Suprapubic skin (tissue), 4 donors: ENCODE measurements around the gene ANKRD13B. TPM values are rescaled to one million over a fixed set of nuclear protein-coding genes. Genes with fewer than 3 reads are reported as not detected.

Experiments used
- DNase-seq, 2 donors: peaks; one replicate each; pipeline ENCODE4 v3.0.0-alpha.2; 2019; ENCODE audit warnings: low spot score in 2 of 2
- H3K27ac ChIP-seq: fragments of 200-600 bp; sonication (generic); one replicate; pipeline ENCODE4 v1.5.1; 2019
- H3K27me3 ChIP-seq: fragments of 200-600 bp; sonication (generic); one replicate; pipeline ENCODE4 v1.5.1; 2019
- H3K36me3 ChIP-seq: fragments of 200-600 bp; sonication (generic); one replicate; pipeline ENCODE4 v1.5.1; 2019
- H3K4me1 ChIP-seq: fragments of 200-600 bp; sonication (generic); one replicate; pipeline ENCODE4 v1.5.1; 2019
- H3K4me3 ChIP-seq: fragments of 200-600 bp; sonication (generic); one replicate; pipeline ENCODE4 v1.5.1; 2019; ENCODE audit warnings: mild to moderate bottlenecking
- H3K9me3 ChIP-seq: fragments of 200-600 bp; sonication (generic); one replicate; pipeline ENCODE4 v1.5.1; 2019
- EP300 ChIP-seq: sonication (generic); formaldehyde crosslinking; IDR thresholded peaks from one replicate; pipeline ENCODE4 v1.6.1; 2017; ENCODE audit warnings: antibody characterized with exemption
- POLR2A ChIP-seq, 2 donors: fragments of 450-650 bp; IDR thresholded peaks; one replicate each; pipeline ENCODE4 v1.6.1; 2017; ENCODE audit warnings: antibody characterized with exemption in 2 of 2, mild to moderate bottlenecking in 2 of 2, moderate library complexity in 2 of 2
- POLR2AphosphoS5 ChIP-seq, 3 donors: sonication (generic); formaldehyde crosslinking; IDR thresholded peaks; one replicate each; pipeline ENCODE4 v1.6.1; 2017; ENCODE audit warnings: antibody characterized with exemption in 3 of 3
- WGBS: methylation state at CpG from one replicate; pipeline ENCODE4 v1.1.5; 2018; 5-methylcytosine and 5-hydroxymethylcytosine counted together
- total RNA-seq, 4 donors: library from RNA; depleted of rRNA; stranded (reverse); fragments of >200 nt; gene quantifications; one replicate each; pipeline ENCODE4 v1.1.0, GENCODE V29; 2016
- TF ChIP-seq, protein P1 (sequence below), 2 donors: fragments of 200-600 bp in 1 of 2; fragments of 450-650 bp in 1 of 2; sonication (generic) in 1 of 2; IDR thresholded peaks; one replicate each; pipeline ENCODE4 v1.5.1; 2016 to 2019; ENCODE audit warnings: antibody characterized with exemption in 2 of 2, mild to moderate bottlenecking in 1 of 2, moderate library complexity in 1 of 2

ANKRD13B gene
- total RNA-seq, 4 donors from 2014 or later: 9.0 to 16.5 (median 10.8) TPM

DNA sequence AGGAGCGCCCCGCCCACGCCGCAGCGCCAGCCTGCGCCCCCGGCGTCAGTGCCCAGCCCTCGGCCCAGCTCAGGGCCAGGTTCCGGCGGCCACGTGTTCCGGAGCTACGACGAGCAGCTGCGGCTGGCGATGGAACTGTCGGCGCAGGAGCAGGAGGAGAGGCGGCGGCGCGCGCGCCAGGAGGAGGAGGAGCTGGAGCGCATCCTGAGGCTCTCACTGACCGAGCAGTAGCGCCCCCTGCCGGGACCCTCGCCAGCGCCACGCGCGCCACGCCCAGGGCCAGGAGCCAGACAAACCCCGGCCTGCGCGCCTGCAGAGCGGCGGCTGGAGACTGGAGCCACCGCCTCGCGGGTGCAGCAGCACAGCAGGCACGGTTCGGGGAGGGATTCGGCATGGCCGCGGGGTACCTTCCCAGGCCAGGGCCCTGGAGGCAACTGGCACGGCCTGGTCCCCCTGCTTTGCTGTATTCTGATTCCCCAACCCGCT is 20.5 kb downstream of the ANKRD13B start:
- DNase-seq: peak; percentile 96
- no peaks in the 10 kb centered on the region for H3K36me3 ChIP-seq
- peak overlapping the region; percentile 32 for H3K4me3 ChIP-seq
- H3K9me3 ChIP-seq: no peaks in the 10 kb centered on the region
- TF ChIP-seq POLR2AphosphoS5 (IDR thresholded peaks at IDR 0.05) (peak in 1 of 3 donors; percentile 73), EP300 (no peak), POLR2A (IDR thresholded peaks at IDR 0.05) (no peak)
- TF ChIP-seq, protein P1, sequence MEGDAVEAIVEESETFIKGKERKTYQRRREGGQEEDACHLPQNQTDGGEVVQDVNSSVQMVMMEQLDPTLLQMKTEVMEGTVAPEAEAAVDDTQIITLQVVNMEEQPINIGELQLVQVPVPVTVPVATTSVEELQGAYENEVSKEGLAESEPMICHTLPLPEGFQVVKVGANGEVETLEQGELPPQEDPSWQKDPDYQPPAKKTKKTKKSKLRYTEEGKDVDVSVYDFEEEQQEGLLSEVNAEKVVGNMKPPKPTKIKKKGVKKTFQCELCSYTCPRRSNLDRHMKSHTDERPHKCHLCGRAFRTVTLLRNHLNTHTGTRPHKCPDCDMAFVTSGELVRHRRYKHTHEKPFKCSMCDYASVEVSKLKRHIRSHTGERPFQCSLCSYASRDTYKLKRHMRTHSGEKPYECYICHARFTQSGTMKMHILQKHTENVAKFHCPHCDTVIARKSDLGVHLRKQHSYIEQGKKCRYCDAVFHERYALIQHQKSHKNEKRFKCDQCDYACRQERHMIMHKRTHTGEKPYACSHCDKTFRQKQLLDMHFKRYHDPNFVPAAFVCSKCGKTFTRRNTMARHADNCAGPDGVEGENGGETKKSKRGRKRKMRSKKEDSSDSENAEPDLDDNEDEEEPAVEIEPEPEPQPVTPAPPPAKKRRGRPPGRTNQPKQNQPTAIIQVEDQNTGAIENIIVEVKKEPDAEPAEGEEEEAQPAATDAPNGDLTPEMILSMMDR (IDR thresholded peaks at IDR 0.05): peak; percentile 72 to 93
- H3K27me3 ChIP-seq: peaks cover 6% of the 10 kb centered on the region
- peaks cover 55% of the 10 kb centered on the region for H3K4me1 ChIP-seq
- no peak overlapping the region for H3K27ac ChIP-seq
- WGBS: no CpG with 5 or more reads among the region's 50 CpGs

DNA sequence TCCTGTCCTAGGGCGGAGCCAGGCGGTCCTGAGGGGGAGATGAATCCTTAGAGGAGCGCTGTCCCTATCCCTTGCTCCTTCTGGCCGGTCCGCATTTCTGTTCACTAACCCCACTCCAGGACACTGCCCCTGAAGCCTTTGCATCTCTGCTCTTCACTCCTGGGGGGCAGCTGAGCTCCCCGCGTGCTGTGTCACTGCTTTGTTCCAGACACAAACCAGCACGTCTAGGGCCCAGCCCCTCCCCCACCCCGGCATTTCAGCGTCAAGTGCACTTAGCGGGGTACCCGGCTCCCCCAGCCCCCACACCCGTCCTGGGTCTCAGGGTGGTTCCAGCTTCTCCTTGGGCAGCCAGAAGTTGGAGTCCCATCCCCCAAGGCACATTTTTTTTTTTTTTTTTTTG is 20.9 kb downstream of the ANKRD13B start:
- Histone ChIP-seq H3K27me3 (peaks cover 6% of the 10 kb centered on the region), H3K36me3 (no peaks in the 10 kb centered on the region), H3K27ac (no peak overlapping the region), H3K9me3 (no peaks in the 10 kb centered on the region), H3K4me3 (peak overlapping the region; percentile 32), H3K4me1 (peaks cover 56% of the 10 kb centered on the region)
- no peak for TF ChIP-seq POLR2A (IDR thresholded peaks at IDR 0.05)
- 19% methylated on average over 13 of the region's 13 CpGs for WGBS
- DNase-seq: peak in 1 of 2 donors; percentile 73

DNA sequence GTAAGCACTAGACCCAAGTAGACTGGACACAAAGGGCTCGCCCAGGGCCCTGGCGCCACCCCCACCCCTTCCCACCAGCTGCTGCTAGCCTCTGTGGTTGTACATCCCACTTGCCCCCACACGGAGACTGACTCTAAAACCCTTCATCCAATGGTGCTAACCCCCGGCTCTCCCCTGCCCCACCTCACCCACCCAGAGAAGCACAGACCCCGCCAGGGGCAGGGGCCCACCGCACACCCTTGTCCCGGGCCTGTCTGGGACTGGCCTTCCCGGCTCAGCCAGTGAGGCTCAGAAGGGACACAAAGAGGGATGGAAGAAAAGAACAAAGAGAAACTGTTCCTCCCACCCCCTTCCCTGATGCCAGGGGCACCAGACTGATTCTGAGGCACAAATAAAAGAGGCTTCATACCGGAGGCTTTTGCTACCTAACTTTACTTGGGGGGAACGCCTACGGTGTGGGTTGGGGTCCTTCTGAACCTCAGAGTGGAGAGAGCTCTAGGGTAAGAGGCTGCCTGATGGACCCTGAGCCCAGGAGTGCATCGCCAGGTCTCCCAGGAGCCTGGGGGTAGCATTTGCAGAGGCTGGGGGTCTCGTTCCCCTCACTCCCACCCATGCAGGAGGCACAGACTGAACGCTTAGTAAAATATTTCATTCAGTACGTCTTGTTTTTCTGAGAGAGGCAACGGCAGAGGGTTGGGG is 21.6 kb downstream of the ANKRD13B start:
- Histone ChIP-seq H3K27ac (no peak overlapping the region), H3K9me3 (no peaks in the 10 kb centered on the region), H3K4me1 (peaks cover 56% of the 10 kb centered on the region), H3K4me3 (peak overlapping the region; percentile 42), H3K36me3 (no peaks in the 10 kb centered on the region), H3K27me3 (peaks cover 6% of the 10 kb centered on the region)
- DNase-seq: peak in 1 of 2 donors; percentile 66
- TF ChIP-seq, protein P1 (IDR thresholded peaks at IDR 0.05): no peak
- no peak for TF ChIP-seq POLR2AphosphoS5 (IDR thresholded peaks at IDR 0.05)
- TF ChIP-seq EP300: no peak
- no peak for TF ChIP-seq POLR2A (IDR thresholded peaks at IDR 0.05)
- 56% methylated on average over 16 of the region's 16 CpGs for WGBS

DNA sequence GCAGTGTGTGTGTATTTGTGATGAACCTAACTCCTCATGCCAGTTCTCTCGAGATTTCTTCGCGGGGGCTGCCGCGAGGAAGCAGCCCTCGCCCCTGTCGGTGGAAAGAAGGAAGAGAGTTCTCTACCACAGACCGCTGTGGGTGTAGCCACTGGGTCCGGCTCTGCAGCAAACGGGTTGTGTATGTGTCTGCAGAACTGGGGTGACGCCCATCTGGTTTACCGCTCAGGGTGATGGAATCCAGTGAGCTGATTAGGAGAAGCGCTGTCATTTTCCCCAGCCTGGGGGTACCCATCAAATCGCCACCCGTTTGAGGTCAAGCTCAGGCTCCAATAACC is 22.1 kb downstream of the ANKRD13B start:
- Histone ChIP-seq H3K27ac (peak overlapping the region; percentile 28), H3K36me3 (no peaks in the 10 kb centered on the region), H3K4me3 (peak overlapping the region; percentile 42), H3K9me3 (no peaks in the 10 kb centered on the region), H3K27me3 (peaks cover 6% of the 10 kb centered on the region), H3K4me1 (peaks cover 56% of the 10 kb centered on the region)
- peak in 1 of 2 donors; percentile 80 for DNase-seq
- no peak for TF ChIP-seq POLR2AphosphoS5 (IDR thresholded peaks at IDR 0.05)
- TF ChIP-seq, protein P1 (IDR thresholded peaks at IDR 0.05): no peak
- TF ChIP-seq EP300: no peak
- TF ChIP-seq POLR2A (IDR thresholded peaks at IDR 0.05): no peak
- whole genome bisulfite sequencing: 20% methylated on average over 10 of the region's 15 CpGs

DNA sequence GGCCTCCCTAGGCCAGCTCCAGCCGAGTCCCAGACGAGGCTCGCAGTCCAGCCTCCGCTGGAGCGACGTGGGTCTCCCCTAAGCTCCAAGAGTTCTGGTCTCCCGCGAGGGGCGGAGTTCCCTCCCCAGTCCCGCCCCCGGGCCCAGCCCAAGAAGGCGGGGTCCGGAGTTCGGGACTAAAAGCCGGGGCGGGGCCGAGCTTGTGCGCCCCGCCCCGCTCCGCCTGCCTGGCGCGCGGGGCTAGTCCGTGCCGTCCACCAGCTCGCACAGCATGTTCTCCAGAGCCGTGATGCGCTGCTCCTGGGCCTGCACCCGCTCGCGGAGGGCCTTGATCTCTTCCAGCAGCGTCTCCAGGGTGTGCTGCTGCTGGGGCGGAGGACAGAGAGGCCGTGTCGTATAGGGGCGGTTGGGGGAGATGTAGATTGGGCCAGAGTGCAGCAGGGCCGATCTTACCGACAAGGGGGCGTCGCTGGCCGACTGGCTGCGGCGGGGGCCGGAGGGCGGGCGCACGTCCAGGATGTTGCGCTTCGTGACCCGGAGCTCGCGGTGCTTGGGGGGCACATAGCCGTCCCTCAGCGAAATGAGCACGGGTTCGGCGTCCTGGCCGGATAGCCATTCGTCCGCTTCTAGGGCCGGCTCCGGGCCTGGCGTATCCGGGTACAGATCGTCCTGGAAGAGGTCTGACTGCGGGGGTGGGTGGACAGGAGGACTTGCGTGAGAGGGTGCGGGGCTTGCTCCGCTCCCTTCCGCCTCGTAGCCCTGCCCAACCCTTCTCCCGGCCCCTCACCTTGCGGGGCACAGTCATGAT is 22.8 kb downstream of the ANKRD13B start:
- peak overlapping the region; percentile 42 for H3K4me3 ChIP-seq
- no CpG with 5 or more reads among the region's 74 CpGs for WGBS
- peak; percentile 92 to 94 for DNase-seq
- H3K4me1 ChIP-seq: peaks cover 56% of the 10 kb centered on the region
- H3K36me3 ChIP-seq: no peaks in the 10 kb centered on the region
- H3K27me3 ChIP-seq: peaks cover 6% of the 10 kb centered on the region
- H3K27ac ChIP-seq: peak overlapping the region; percentile 28
- TF ChIP-seq POLR2A (IDR thresholded peaks at IDR 0.05): no peak
- TF ChIP-seq POLR2AphosphoS5 (IDR thresholded peaks at IDR 0.05): no peak
- TF ChIP-seq, protein P1 (IDR thresholded peaks at IDR 0.05): no peak
- TF ChIP-seq EP300: no peak
- no peaks in the 10 kb centered on the region for H3K9me3 ChIP-seq
